Motor neuron (in vitro differentiated cells): ENCODE measurements around the gene KDM1B. TPM values are rescaled to one million over a fixed set of nuclear protein-coding genes. Genes with fewer than 3 reads are reported as not detected.

Experiments used
- ATAC-seq, 8 experiments: fragments of 200-7000 bp; cut with Tn5 transposase; replicated peaks in 6 of 8; 2 replicates each; pipeline ENCODE4 v1.8.0; 2021; ENCODE audit warnings: mild to moderate bottlenecking in 8 of 8, moderate library complexity in 8 of 8
- H3K27ac ChIP-seq, 2 donors: fragments of 250-450 bp; sonication (Bioruptor Pico); 2 replicates each; pipeline ENCODE4 v1.9.0; 2021; ENCODE audit warnings: antibody characterized with exemption in 2 of 2, mild to moderate bottlenecking in 2 of 2, moderate library complexity in 1 of 2
- H3K4me1 ChIP-seq, 2 donors: fragments of 250-450 bp; sonication (Bioruptor Pico); replicated peaks in 1 of 2; 2 replicates each; pipeline ENCODE4 v1.6.1; 2021; ENCODE audit warnings: antibody characterized with exemption in 2 of 2, mild to moderate bottlenecking in 2 of 2, moderate library complexity in 1 of 2
- H3K4me3 ChIP-seq, 5 donors: fragments of 250-450 bp; sonication (Bioruptor Pico); 2 replicates each; pipeline ENCODE4 v1.9.0; 2021; ENCODE audit warnings: antibody characterized with exemption in 5 of 5, mild to moderate bottlenecking in 5 of 5, moderate library complexity in 4 of 5
- WGBS, 10 experiments: fragments of 450-650 bp; shearing (Covaris generic); methylation state at CpG; one replicate each; pipeline ENCODE4 v1.0.0; 2022; 5-methylcytosine and 5-hydroxymethylcytosine counted together
- in situ Hi-C, 9 experiments: fragments of 400-800 bp; cut with MboI; loops; one replicate each; pipeline ENCODE4 v1.15.0; 2021; ENCODE audit warnings: low sequenced_read_pairs in 9 of 9, low pct_unique_long_range_greater_than_20kb in 2 of 9; ENCODE audit not compliant: unreplicated experiment in 9 of 9
- total RNA-seq, 8 experiments: library from RNA; unstranded; fragments of 300-600 nt; gene quantifications; 2 replicates each; pipeline versions ENCODE4 v1.2.3 to v1.2.4, GENCODE V29; 2022

The KDM1B gene, protein sequence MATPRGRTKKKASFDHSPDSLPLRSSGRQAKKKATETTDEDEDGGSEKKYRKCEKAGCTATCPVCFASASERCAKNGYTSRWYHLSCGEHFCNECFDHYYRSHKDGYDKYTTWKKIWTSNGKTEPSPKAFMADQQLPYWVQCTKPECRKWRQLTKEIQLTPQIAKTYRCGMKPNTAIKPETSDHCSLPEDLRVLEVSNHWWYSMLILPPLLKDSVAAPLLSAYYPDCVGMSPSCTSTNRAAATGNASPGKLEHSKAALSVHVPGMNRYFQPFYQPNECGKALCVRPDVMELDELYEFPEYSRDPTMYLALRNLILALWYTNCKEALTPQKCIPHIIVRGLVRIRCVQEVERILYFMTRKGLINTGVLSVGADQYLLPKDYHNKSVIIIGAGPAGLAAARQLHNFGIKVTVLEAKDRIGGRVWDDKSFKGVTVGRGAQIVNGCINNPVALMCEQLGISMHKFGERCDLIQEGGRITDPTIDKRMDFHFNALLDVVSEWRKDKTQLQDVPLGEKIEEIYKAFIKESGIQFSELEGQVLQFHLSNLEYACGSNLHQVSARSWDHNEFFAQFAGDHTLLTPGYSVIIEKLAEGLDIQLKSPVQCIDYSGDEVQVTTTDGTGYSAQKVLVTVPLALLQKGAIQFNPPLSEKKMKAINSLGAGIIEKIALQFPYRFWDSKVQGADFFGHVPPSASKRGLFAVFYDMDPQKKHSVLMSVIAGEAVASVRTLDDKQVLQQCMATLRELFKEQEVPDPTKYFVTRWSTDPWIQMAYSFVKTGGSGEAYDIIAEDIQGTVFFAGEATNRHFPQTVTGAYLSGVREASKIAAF
- total RNA-seq, result 10 to 100 TPM; 11.9 to 28.1 (median 17.9) TPM

GRCh38 chr6:18155150-18155863, at the start of gene KDM1B:
KDM1B (plus strand) TSS chr6:18155422; CDS start chr6:18159896, 4,474 bp downstream.
- Histone ChIP-seq H3K4me3 (peak within 1 kb of the TSS; percentile 69 to 88 (median 79)), H3K4me1 (peaks cover 8 to 9% of the 10 kb centered on the region in 2 donors), H3K27ac (peak within 1 kb of the TSS; percentile 83 to 88)
- in situ Hi-C loops, result no loop called here
- peak; percentile 83 to 95 (median 93) for ATAC-seq
- no CpG with 5 or more reads among the region's 87 CpGs for WGBS, 10 experiments

- H3K4me3 ChIP-seq, result no peak overlapping the region
- no peak for ATAC-seq
- no peak overlapping the region for H3K27ac ChIP-seq
- in situ Hi-C loops, result loop anchor here in 4 of 9 experiments (25.0 kb wide), 4 partner anchors 95 to 945 kb away; partner anchors contain the start of gene KIF13A (in 1 of the 4)
- H3K4me1 ChIP-seq, result no peaks in the 10 kb centered on the region
- WGBS, 10 experiments, result 33 to 100% (median 73%) methylated on average over 1 of the region's 1 CpG
Observed at GRCh38 chr6:18107061-18107460, 48.2 kb upstream of the KDM1B start.

DNA sequence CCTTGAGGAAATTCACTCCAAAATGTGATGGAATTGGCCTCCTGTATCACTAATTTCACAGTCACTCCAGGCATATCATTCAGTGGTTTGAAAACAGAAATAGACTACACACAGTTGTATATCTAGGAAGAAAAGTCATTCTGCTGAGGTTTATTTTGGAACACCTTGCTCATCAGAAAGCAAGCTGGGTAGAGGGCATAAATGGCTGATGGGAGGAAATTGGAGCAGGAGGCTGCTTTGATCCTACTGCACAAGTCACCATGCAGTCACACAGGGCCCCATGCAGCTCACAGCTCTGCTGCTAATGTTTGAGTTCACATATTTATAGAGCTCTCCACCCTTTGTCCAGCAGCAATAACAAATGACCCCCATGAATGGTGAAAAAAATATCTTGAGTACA, 45.1 kb upstream of the KDM1B start:
- Histone ChIP-seq H3K4me3 (no peak overlapping the region), H3K27ac (no peak overlapping the region), H3K4me1 (no peaks in the 10 kb centered on the region)
- no peak for ATAC-seq
- in situ Hi-C loops, result loop anchor here in 4 of 9 experiments (25.0 kb wide), 4 partner anchors 98 to 948 kb away; partner anchors contain the start of gene KIF13A (in 1 of the 4)

DNA sequence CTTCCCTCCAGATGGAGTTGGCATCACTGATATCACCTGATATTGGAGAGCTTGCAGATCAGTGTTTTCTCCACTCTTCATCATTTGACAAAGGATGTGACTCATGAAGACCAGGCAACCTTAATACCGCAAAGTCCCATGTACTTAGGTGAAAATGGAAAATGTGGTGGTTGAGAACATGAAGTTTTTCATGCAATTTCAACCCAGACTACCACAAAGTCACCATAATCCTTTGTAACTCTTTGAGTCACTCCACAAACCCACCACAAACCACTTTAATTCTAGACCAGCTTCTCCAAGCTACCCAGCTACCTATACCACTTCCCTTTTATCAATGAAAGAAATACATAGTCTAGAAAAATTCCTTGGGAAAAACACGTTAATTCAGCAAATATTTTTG, 39.9 kb upstream of the KDM1B start:
- in situ Hi-C loops, result loop anchor here in 4 of 9 experiments (25.0 kb wide), 4 partner anchors 103 to 953 kb away; partner anchors contain the start of gene KIF13A (in 1 of the 4)
- 8 to 84% (median 77%) methylated on average over 1 to 2 of the region's 2 CpGs; no CpG with 5 or more reads in 2 of the 10 experiments for whole genome bisulfite sequencing, 10 experiments
- Histone ChIP-seq H3K4me1 (no peaks in the 10 kb centered on the region), H3K4me3 (no peak overlapping the region), H3K27ac (no peak overlapping the region)
- no peak for ATAC-seq

GRCh38 chr6:18117136-18117535, 38.1 kb upstream of the KDM1B start:
- WGBS, 10 experiments, result 81 to 100% (median 87%) methylated on average over 3 to 5 of the region's 5 CpGs; no CpG with 5 or more reads in 4 of the 10 experiments
- in situ Hi-C loops, result loop anchor here in 4 of 9 experiments (25.0 kb wide), 4 partner anchors 105 to 955 kb away; partner anchors contain the start of gene KIF13A (in 1 of the 4)
- Histone ChIP-seq H3K27ac (no peak overlapping the region), H3K4me3 (no peak overlapping the region), H3K4me1 (peaks cover 0 to under 1% of the 10 kb centered on the region in 2 donors)
- no peak for ATAC-seq

DNA sequence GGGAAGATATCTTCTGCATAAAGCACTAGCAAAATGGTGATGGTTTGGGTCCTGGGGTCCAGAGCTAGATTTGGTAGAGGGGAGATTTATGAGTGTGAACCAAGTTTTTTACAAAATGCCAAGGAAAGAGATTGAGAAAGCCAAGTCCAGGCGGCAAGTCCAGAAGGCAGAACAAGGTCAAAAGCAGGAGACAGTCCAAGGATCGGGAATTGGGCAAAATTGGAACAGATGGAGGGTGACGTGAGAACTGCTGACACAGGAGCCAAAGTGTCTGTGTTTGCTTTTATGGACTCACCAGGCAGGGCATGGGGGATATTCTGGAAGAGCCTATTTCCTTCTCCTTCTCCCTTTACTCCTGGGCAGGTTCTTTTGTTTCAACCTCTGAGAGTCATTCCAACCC, 36.9 kb upstream of the KDM1B start:
- WGBS, 10 experiments, result 0 to 100% (median 44%) methylated on average over 1 to 3 of the region's 3 CpGs; no CpG with 5 or more reads in 2 of the 10 experiments
- ATAC-seq, result no peak
- Histone ChIP-seq H3K4me1 (peaks cover 0 to 2% of the 10 kb centered on the region in 2 donors), H3K27ac (no peak overlapping the region), H3K4me3 (no peak overlapping the region)
- in situ Hi-C loops, result loop anchor here in 4 of 9 experiments (25.0 kb wide), 4 partner anchors 106 to 956 kb away; partner anchors contain the start of gene KIF13A (in 1 of the 4)

GRCh38 chr6:18119236-18119635, 36.0 kb upstream of the KDM1B start:
- 58 to 100% (median 80%) methylated on average over 2 to 4 of the region's 5 CpGs; no CpG with 5 or more reads in 2 of the 10 experiments for WGBS, 10 experiments
- in situ Hi-C loops, result loop anchor here in 4 of 9 experiments (25.0 kb wide), 4 partner anchors 107 to 957 kb away; partner anchors contain the start of gene KIF13A (in 1 of the 4)
- H3K4me1 ChIP-seq, result peaks cover 0 to 2% of the 10 kb centered on the region in 2 donors
- ATAC-seq, result no peak
- H3K27ac ChIP-seq, result no peak overlapping the region
- no peak overlapping the region for H3K4me3 ChIP-seq

DNA sequence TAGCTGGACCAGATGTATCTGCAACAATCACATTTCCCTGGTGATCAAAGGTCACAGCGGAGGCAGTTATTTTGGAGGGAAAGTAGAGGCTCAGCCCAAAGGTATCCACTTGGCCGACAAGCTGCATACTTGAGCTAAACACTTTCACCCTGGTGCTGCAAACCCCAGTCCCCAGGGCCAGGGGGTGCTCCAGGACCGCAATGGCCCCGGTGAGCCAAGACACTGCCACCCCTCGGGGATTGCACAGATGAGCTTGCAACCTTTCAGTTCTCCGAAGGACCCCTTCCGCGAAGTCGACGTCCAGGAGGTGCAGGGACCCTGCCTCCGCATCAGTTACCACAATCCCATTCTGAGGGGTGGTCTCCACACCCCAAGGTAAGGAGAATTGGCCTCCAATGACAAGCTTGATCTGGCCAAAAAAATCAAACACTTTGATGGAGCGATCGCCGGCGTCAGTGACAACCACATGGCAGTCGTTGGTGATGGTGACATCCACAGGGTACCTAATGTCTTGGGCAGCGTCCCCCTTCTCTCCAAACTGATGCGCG, 33.6 kb upstream of the KDM1B start:
- no peak overlapping the region for H3K27ac ChIP-seq
- H3K4me3 ChIP-seq, result peak overlapping the region in 3 of 5 donors; percentile 33 to 38 (median 34)
- whole genome bisulfite sequencing, 10 experiments, result 49 to 92% (median 73%) methylated on average over 3 to 13 of the region's 19 CpGs; no CpG with 5 or more reads in 3 of the 10 experiments
- ATAC-seq, result no peak
- peaks cover 0 to 2% of the 10 kb centered on the region in 2 donors for H3K4me1 ChIP-seq
- in situ Hi-C loops, result loop anchor here in 4 of 9 experiments (25.0 kb wide), 4 partner anchors 109 to 959 kb away; partner anchors contain the start of gene KIF13A (in 1 of the 4)

- 0 to 100% (median 62%) methylated on average over 1 to 17 of the region's 82 CpGs for WGBS, 10 experiments
- Histone ChIP-seq H3K4me3 (peak within 1 kb of the TSS; percentile 21 to 38 (median 33)), H3K4me1 (peaks cover 0 to 2% of the 10 kb centered on the region in 2 donors), H3K27ac (no peak within 1 kb of the TSS)
- ATAC-seq, result peak; percentile 88 to 99 (median 98)
- in situ Hi-C loops, result loop anchor here in 4 of 9 experiments (25.0 kb wide), 4 partner anchors 110 to 960 kb away; partner anchors contain the start of gene KIF13A (in 1 of the 4)
Observed at GRCh38 chr6:18122128-18123093, 32.8 kb upstream of the KDM1B start, which contains the start of gene NHLRC1. NHLRC1 (minus strand) TSS chr6:18122677; CDS start chr6:18122606, 71 bp downstream.

GRCh38 chr6:18126121-18126520, 29.1 kb upstream of the KDM1B start:
- in situ Hi-C loops, result loop anchor here in 1 of 9 experiments (25.0 kb wide), 1 partner anchor 289 kb away; no protein-coding TSS in a partner anchor
- Histone ChIP-seq H3K4me3 (no peak overlapping the region), H3K27ac (no peak overlapping the region), H3K4me1 (peaks cover 0 to 2% of the 10 kb centered on the region in 2 donors)
- ATAC-seq, result peak in 3 of 8 experiments; percentile 12 to 83 (median 71)
- 0 to 65% (median 41%) methylated on average over 1 to 4 of the region's 5 CpGs; no CpG with 5 or more reads in 2 of the 10 experiments for WGBS, 10 experiments

- H3K4me3 ChIP-seq, result no peak overlapping the region
- no peaks in the 10 kb centered on the region for H3K4me1 ChIP-seq
- H3K27ac ChIP-seq, result no peak overlapping the region
- in situ Hi-C loops, result loop anchor here in 1 of 9 experiments (25.0 kb wide), 1 partner anchor 295 kb away; no protein-coding TSS in a partner anchor
- no peak for ATAC-seq
- 90 to 100% (median 100%) methylated on average over 1 to 3 of the region's 3 CpGs; no CpG with 5 or more reads in 2 of the 10 experiments for WGBS, 10 experiments
Observed at GRCh38 chr6:18132346-18132745, 22.9 kb upstream of the KDM1B start.
